ENCODE results near the gene FECH. TPM values are rescaled to one million over a fixed set of nuclear protein-coding genes. Genes with fewer than 3 reads are reported as not detected.
A peak's percentile ranks its signal among the peaks of the same experiment; 100 is the strongest.

The FECH gene
- total RNA-seq, 1 donor from 2014 or later = 19.2 TPM

GRCh38 chr18:57543560-57543959, 42.9 kb downstream of the FECH start:
- no peak overlapping the region for H3K4me3 ChIP-seq (ENCODE audit: low read depth, low read length)
- H3K36me3 ChIP-seq (ENCODE audit: control insufficient read depth, insufficient read depth, low read length) = no peaks in the 10 kb centered on the region
- no peak for FAIRE-seq
- no peaks in the 10 kb centered on the region for H3K27me3 ChIP-seq (ENCODE audit: control insufficient read depth, insufficient read depth, low read length)
- TF ChIP-seq CTCF (IDR thresholded peaks at IDR 0.05; ENCODE audit: insufficient read depth, low read length, severe bottlenecking) = no peak
- no peak for DNase-seq (ENCODE audit: low read depth)

DNA sequence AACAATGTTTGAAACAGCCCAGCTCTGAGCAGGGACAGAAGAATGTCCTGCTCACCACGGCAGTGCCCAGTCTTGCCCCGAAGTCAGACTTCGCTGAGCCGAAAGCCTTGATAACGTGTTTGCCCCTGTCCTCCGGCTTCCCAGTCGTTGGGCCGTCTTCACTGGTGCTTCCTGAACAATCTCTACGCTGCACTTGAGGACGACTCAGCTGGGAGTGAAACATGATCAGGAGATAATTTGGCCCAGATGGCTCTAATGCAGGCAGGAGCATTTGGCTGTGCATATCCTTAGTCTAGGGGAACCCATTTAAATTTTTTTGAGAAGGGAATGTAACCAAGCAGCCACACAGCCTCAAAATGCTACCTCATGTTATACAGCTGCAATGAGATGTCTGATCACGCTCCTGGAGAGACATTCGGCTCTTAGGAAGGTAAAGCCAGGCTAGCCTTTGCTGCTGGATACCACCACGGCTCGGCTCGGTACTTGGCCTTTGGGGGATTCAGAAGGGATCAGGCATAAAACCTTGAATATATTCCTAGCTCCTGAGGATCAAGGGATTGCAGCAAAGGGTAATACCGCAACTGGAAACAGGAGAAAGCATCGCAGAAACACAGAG, 43.6 kb downstream of the FECH start:
- peak; percentile 72 for DNase-seq (ENCODE audit: low read depth)
- no peak for TF ChIP-seq CTCF (IDR thresholded peaks at IDR 0.05; ENCODE audit: insufficient read depth, low read length, severe bottlenecking)
- FAIRE-seq = no peak

DNA sequence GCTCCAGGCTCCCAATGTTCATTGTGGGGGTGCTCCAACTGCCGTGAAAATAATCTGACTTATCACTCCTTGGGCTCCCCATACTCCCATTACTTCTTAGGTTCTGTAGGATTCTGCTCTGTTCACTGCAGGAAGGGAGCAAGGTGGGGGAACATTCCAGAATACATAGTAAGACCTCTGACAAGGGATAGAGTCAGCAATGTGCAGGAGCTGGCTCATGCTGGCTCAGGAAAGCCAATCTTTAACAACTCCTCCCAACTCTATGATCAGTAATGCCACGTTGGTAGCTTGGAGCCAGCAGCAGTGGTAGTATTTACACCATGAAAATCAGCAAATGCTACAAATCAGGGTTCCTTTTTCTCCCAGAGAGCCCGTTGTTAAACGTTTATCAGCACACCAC, 44.4 kb downstream of the FECH start:
- H3K27me3 ChIP-seq (ENCODE audit: control insufficient read depth, insufficient read depth, low read length) = no peaks in the 10 kb centered on the region
- no peak for TF ChIP-seq CTCF (IDR thresholded peaks at IDR 0.05; ENCODE audit: insufficient read depth, low read length, severe bottlenecking)
- FAIRE-seq (no peak), DNase-seq (ENCODE audit: low read depth) (peak; percentile 85)
- H3K4me3 ChIP-seq (ENCODE audit: low read depth, low read length) = no peak overlapping the region
- H3K36me3 ChIP-seq (ENCODE audit: control insufficient read depth, insufficient read depth, low read length) = no peaks in the 10 kb centered on the region

More for the DNA sequence above, 43.6 kb downstream of the FECH start:
- H3K4me3 ChIP-seq (ENCODE audit: low read depth, low read length) = no peak overlapping the region
- H3K27me3 ChIP-seq (ENCODE audit: control insufficient read depth, insufficient read depth, low read length) = no peaks in the 10 kb centered on the region
- H3K36me3 ChIP-seq (ENCODE audit: control insufficient read depth, insufficient read depth, low read length) = no peaks in the 10 kb centered on the region

- Histone ChIP-seq H3K4me3 (ENCODE audit: low read depth, low read length) (no peak overlapping the region), H3K27me3 (ENCODE audit: control insufficient read depth, insufficient read depth, low read length) (no peaks in the 10 kb centered on the region), H3K36me3 (ENCODE audit: control insufficient read depth, insufficient read depth, low read length) (no peaks in the 10 kb centered on the region)
- DNase-seq (ENCODE audit: low read depth) = no peak
- TF ChIP-seq CTCF (IDR thresholded peaks at IDR 0.05; ENCODE audit: insufficient read depth, low read length, severe bottlenecking) = no peak
- FAIRE-seq = no peak
Measured at GRCh38 chr18:57539702-57540101, 46.8 kb downstream of the FECH start.

DNA sequence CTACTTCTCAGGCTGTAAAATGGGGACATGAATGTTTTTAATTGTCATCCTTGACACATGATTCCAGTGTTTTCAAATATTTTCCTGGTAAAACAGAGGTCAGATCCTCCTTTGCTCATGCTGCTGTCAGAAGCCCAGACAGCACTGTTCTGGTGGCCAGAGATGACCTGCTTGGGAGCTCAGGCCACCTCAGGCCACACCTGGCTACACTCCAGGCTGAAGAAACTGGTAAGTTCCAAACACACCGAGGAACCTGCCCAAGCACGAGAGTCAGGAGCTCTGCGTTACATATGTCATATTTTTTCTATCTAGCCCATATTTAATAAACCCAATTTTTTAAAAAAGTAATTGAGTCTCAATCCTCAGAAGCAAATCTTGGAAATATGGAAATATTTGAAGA, 47.9 kb downstream of the FECH start:
- no peak for FAIRE-seq

More for the DNA sequence above, 47.9 kb downstream of the FECH start:
- no peaks in the 10 kb centered on the region for H3K27me3 ChIP-seq (ENCODE audit: control insufficient read depth, insufficient read depth, low read length)
- no peaks in the 10 kb centered on the region for H3K36me3 ChIP-seq (ENCODE audit: control insufficient read depth, insufficient read depth, low read length)
- H3K4me3 ChIP-seq (ENCODE audit: low read depth, low read length) = no peak overlapping the region
- no peak for DNase-seq (ENCODE audit: low read depth)
- no peak for TF ChIP-seq CTCF (IDR thresholded peaks at IDR 0.05; ENCODE audit: insufficient read depth, low read length, severe bottlenecking)

Measured in bronchial epithelial cell (primary cell).